ENCODE measurements around the gene NUTF2.
"Not testable (repeated sequence)": the region's sequence is repeated elsewhere in the genome, so short reads cannot be mapped to it uniquely, and the experiment has no call there.

NUTF2 gene

DNA sequence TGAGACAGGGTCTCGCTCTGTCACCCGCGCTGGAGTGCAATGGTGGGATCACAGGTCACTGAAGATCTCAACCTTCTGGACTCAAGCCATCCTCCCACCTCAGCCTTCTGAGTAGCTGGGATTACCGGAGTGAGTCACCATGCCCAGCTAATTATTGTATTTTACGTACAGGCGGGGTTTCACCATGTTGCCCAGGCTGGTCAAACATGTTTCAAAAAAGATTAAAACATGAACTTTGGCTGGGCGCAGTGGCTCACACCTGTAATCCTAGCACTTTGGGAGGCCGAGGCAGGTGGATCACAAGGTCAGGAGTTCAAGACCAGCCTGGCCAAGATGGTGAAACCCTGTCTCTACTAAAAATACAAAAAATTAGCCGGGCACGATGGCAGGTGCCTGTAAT lies 9.5 kb upstream of the NUTF2 start:
- not testable (repeated sequence) for H3K9me3 ChIP-seq (ENCODE audit: control insufficient read depth in 2 of 2, low read length in 2 of 2); H3K27ac ChIP-seq (ENCODE audit: low read depth in 2 of 2, low read length in 2 of 2); H3K36me3 ChIP-seq (ENCODE audit: control insufficient read depth in 2 of 2, insufficient read depth in 2 of 2, low read length in 2 of 2); H3K27me3 ChIP-seq (ENCODE audit: control insufficient read depth in 2 of 2, insufficient read depth in 2 of 2, low read length in 2 of 2); H3K9ac ChIP-seq (ENCODE audit: low read depth in 1 of 2, low read length in 2 of 2); H3K4me3 ChIP-seq (ENCODE audit: low read length in 2 of 2)
- peaks cover 11 to 13% of the 10 kb centered on the region in 2 donors for H3K4me1 ChIP-seq (ENCODE audit: control insufficient read depth in 2 of 2, insufficient read depth in 2 of 2, low read length in 2 of 2)

DNA sequence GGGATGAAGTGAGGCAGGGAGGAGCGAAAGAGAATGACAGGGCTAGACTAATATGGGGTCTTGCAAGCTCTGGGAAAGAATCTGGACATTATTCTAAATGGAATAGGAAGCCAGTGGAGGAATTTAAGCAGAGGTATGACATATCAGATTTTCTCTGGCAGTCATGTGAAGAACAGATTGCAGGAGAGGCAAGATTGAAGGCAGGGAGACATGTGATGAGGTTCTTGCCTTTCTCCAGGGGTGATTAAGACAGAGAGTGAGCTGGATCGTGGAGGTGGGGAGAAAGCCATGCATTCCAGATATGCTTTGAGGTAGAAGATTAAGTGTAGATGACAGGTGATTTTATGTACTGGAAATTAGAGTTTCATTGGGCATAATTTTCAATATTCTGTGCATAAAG lies 8.9 kb upstream of the NUTF2 start:
- Histone ChIP-seq H3K36me3 (ENCODE audit: control insufficient read depth in 2 of 2, insufficient read depth in 2 of 2, low read length in 2 of 2) (no peaks in the 10 kb centered on the region), H3K4me3 (ENCODE audit: low read length in 2 of 2) (no peak overlapping the region), H3K4me1 (ENCODE audit: control insufficient read depth in 2 of 2, insufficient read depth in 2 of 2, low read length in 2 of 2) (peaks cover 9% of the 10 kb centered on the region in 2 donors), H3K27ac (ENCODE audit: low read depth in 2 of 2, low read length in 2 of 2) (no peak overlapping the region), H3K9ac (ENCODE audit: low read depth in 1 of 2, low read length in 2 of 2) (no peak overlapping the region), H3K27me3 (ENCODE audit: control insufficient read depth in 2 of 2, insufficient read depth in 2 of 2, low read length in 2 of 2) (no peaks in the 10 kb centered on the region), H3K9me3 (ENCODE audit: control insufficient read depth in 2 of 2, low read length in 2 of 2) (no peaks in the 10 kb centered on the region)

DNA sequence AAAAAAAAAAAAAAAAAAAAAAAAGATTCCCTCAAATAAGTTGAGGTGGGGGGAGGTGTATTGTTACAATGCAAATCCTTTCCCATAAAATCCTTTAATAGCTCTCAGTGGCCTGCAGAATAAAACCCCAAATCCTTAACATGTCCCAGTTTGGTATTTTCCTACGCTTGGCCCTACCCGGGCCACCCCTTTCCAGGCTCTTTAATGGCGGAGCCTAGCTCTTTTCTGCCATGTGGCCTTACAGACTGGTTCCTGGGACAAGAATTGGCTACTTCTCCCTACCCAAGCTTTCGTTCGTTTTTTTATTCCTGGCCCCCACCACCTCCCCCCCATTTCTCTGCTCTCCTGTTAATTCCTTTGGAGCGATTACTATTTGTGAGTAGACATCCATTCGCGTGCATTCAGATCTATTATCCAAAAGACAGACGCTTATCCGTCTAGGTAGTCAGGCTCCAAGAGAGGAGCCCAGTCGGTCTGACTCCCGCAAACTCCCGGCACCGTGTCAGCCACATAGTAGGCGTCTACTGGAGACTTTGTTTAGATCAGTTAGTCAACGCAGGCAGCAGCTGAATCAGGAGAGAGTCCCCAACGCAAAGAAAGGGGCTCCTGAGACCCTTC lies 5.4 kb upstream of the NUTF2 start:
- no peaks in the 10 kb centered on the region for H3K36me3 ChIP-seq (ENCODE audit: control insufficient read depth in 2 of 2, insufficient read depth in 2 of 2, low read length in 2 of 2)
- no peaks in the 10 kb centered on the region for H3K9me3 ChIP-seq (ENCODE audit: control insufficient read depth in 2 of 2, low read length in 2 of 2)
- H3K4me3 ChIP-seq (ENCODE audit: low read length in 2 of 2): peak overlapping the region; percentile 88 to 90
- peak overlapping the region; percentile 97 to 99 for H3K27ac ChIP-seq (ENCODE audit: low read depth in 2 of 2, low read length in 2 of 2)
- H3K4me1 ChIP-seq (ENCODE audit: control insufficient read depth in 2 of 2, insufficient read depth in 2 of 2, low read length in 2 of 2): peaks cover 35 to 38% of the 10 kb centered on the region in 2 donors
- H3K27me3 ChIP-seq (ENCODE audit: control insufficient read depth in 2 of 2, insufficient read depth in 2 of 2, low read length in 2 of 2): no peaks in the 10 kb centered on the region
- H3K9ac ChIP-seq (ENCODE audit: low read depth in 1 of 2, low read length in 2 of 2): peak overlapping the region; percentile 85 to 97

GRCh38 chr16:67841816-67842508 lies 4.8 kb upstream of the NUTF2 start, which contains the start of gene THAP11:
Gene THAP11 (plus strand): TSS chr16:67842320. CDS start chr16:67842555, 235 bp downstream.
- no peaks in the 10 kb centered on the region for H3K36me3 ChIP-seq (ENCODE audit: control insufficient read depth in 2 of 2, insufficient read depth in 2 of 2, low read length in 2 of 2)

GRCh38 chr16:67842509-67843342 lies 4.0 kb upstream of the NUTF2 start:
- peaks cover 38 to 40% of the 10 kb centered on the region in 2 donors for H3K4me1 ChIP-seq (ENCODE audit: control insufficient read depth in 2 of 2, insufficient read depth in 2 of 2, low read length in 2 of 2)
- peak overlapping the region; percentile 97 to 99 for H3K27ac ChIP-seq (ENCODE audit: low read depth in 2 of 2, low read length in 2 of 2)
- H3K9ac ChIP-seq (ENCODE audit: low read depth in 1 of 2, low read length in 2 of 2): peak overlapping the region; percentile 85 to 97
- H3K36me3 ChIP-seq (ENCODE audit: control insufficient read depth in 2 of 2, insufficient read depth in 2 of 2, low read length in 2 of 2): no peaks in the 10 kb centered on the region
- H3K9me3 ChIP-seq (ENCODE audit: control insufficient read depth in 2 of 2, low read length in 2 of 2): no peaks in the 10 kb centered on the region
- H3K4me3 ChIP-seq (ENCODE audit: low read length in 2 of 2): peak overlapping the region; percentile 88 to 90
- H3K27me3 ChIP-seq (ENCODE audit: control insufficient read depth in 2 of 2, insufficient read depth in 2 of 2, low read length in 2 of 2): no peaks in the 10 kb centered on the region

More at GRCh38 chr16:67841816-67842508, 4.8 kb upstream of the NUTF2 start, which contains the start of gene THAP11:
- peak within 1 kb of the TSS; percentile 88 to 90 for H3K4me3 ChIP-seq (ENCODE audit: low read length in 2 of 2)
- peaks cover 35 to 38% of the 10 kb centered on the region in 2 donors for H3K4me1 ChIP-seq (ENCODE audit: control insufficient read depth in 2 of 2, insufficient read depth in 2 of 2, low read length in 2 of 2)
- no peaks in the 10 kb centered on the region for H3K9me3 ChIP-seq (ENCODE audit: control insufficient read depth in 2 of 2, low read length in 2 of 2)
- no peaks in the 10 kb centered on the region for H3K27me3 ChIP-seq (ENCODE audit: control insufficient read depth in 2 of 2, insufficient read depth in 2 of 2, low read length in 2 of 2)
- H3K9ac ChIP-seq (ENCODE audit: low read depth in 1 of 2, low read length in 2 of 2): peak within 1 kb of the TSS; percentile 85 to 97
- H3K27ac ChIP-seq (ENCODE audit: low read depth in 2 of 2, low read length in 2 of 2): peak within 1 kb of the TSS; percentile 97 to 99

GRCh38 chr16:67843343-67843765 lies 3.4 kb upstream of the NUTF2 start:
- Histone ChIP-seq H3K9me3 (ENCODE audit: control insufficient read depth in 2 of 2, low read length in 2 of 2) (no peaks in the 10 kb centered on the region), H3K4me3 (ENCODE audit: low read length in 2 of 2) (peak overlapping the region; percentile 88 to 90), H3K36me3 (ENCODE audit: control insufficient read depth in 2 of 2, insufficient read depth in 2 of 2, low read length in 2 of 2) (no peaks in the 10 kb centered on the region), H3K9ac (ENCODE audit: low read depth in 1 of 2, low read length in 2 of 2) (peak overlapping the region; percentile 72 to 85), H3K27ac (ENCODE audit: low read depth in 2 of 2, low read length in 2 of 2) (peak overlapping the region; percentile 97 to 99), H3K27me3 (ENCODE audit: control insufficient read depth in 2 of 2, insufficient read depth in 2 of 2, low read length in 2 of 2) (no peaks in the 10 kb centered on the region), H3K4me1 (ENCODE audit: control insufficient read depth in 2 of 2, insufficient read depth in 2 of 2, low read length in 2 of 2) (peaks cover 44 to 46% of the 10 kb centered on the region in 2 donors)

- no peaks in the 10 kb centered on the region for H3K27me3 ChIP-seq (ENCODE audit: control insufficient read depth in 2 of 2, insufficient read depth in 2 of 2, low read length in 2 of 2)
- H3K27ac ChIP-seq (ENCODE audit: low read depth in 2 of 2, low read length in 2 of 2): no peak overlapping the region
- no peaks in the 10 kb centered on the region for H3K36me3 ChIP-seq (ENCODE audit: control insufficient read depth in 2 of 2, insufficient read depth in 2 of 2, low read length in 2 of 2)
- peaks cover 44 to 46% of the 10 kb centered on the region in 2 donors for H3K4me1 ChIP-seq (ENCODE audit: control insufficient read depth in 2 of 2, insufficient read depth in 2 of 2, low read length in 2 of 2)
- H3K9ac ChIP-seq (ENCODE audit: low read depth in 1 of 2, low read length in 2 of 2): peak overlapping the region in 1 of 2 donors; percentile 31
- peak overlapping the region in 1 of 2 donors; percentile 43 for H3K4me3 ChIP-seq (ENCODE audit: low read length in 2 of 2)
- H3K9me3 ChIP-seq (ENCODE audit: control insufficient read depth in 2 of 2, low read length in 2 of 2): no peaks in the 10 kb centered on the region
These were observed 2.2 kb upstream of the NUTF2 start for GRCh38 chr16:67844497-67844896.

GRCh38 chr16:67845291-67846062 lies 1.3 kb upstream of the NUTF2 start:
- peak overlapping the region; percentile 79 to 83 for H3K4me3 ChIP-seq (ENCODE audit: low read length in 2 of 2)
- peak overlapping the region; percentile 92 to 93 for H3K27ac ChIP-seq (ENCODE audit: low read depth in 2 of 2, low read length in 2 of 2)
- H3K4me1 ChIP-seq (ENCODE audit: control insufficient read depth in 2 of 2, insufficient read depth in 2 of 2, low read length in 2 of 2): peaks cover 44 to 46% of the 10 kb centered on the region in 2 donors
- H3K9me3 ChIP-seq (ENCODE audit: control insufficient read depth in 2 of 2, low read length in 2 of 2): no peaks in the 10 kb centered on the region
- no peaks in the 10 kb centered on the region for H3K36me3 ChIP-seq (ENCODE audit: control insufficient read depth in 2 of 2, insufficient read depth in 2 of 2, low read length in 2 of 2)
- H3K27me3 ChIP-seq (ENCODE audit: control insufficient read depth in 2 of 2, insufficient read depth in 2 of 2, low read length in 2 of 2): no peaks in the 10 kb centered on the region
- peak overlapping the region; percentile 79 for H3K9ac ChIP-seq (ENCODE audit: low read depth in 1 of 2, low read length in 2 of 2)

- Histone ChIP-seq H3K4me3 (ENCODE audit: low read length in 2 of 2) (peak overlapping the region; percentile 79 to 83), H3K9ac (ENCODE audit: low read depth in 1 of 2, low read length in 2 of 2) (peak overlapping the region; percentile 79), H3K27me3 (ENCODE audit: control insufficient read depth in 2 of 2, insufficient read depth in 2 of 2, low read length in 2 of 2) (no peaks in the 10 kb centered on the region), H3K36me3 (ENCODE audit: control insufficient read depth in 2 of 2, insufficient read depth in 2 of 2, low read length in 2 of 2) (no peaks in the 10 kb centered on the region), H3K4me1 (ENCODE audit: control insufficient read depth in 2 of 2, insufficient read depth in 2 of 2, low read length in 2 of 2) (peaks cover 44 to 46% of the 10 kb centered on the region in 2 donors), H3K27ac (ENCODE audit: low read depth in 2 of 2, low read length in 2 of 2) (peak overlapping the region; percentile 92 to 93), H3K9me3 (ENCODE audit: control insufficient read depth in 2 of 2, low read length in 2 of 2) (no peaks in the 10 kb centered on the region)
These were observed 742 bp upstream of the NUTF2 start for GRCh38 chr16:67846063-67846319.

All from mucosa of rectum (tissue), 2 donors.